ENCODE results near the gene DIAPH2. TPM values are rescaled to one million over a fixed set of nuclear protein-coding genes. Genes with fewer than 3 reads are reported as not detected.
A peak's percentile ranks its signal among the peaks of the same experiment; 100 is the strongest.

DIAPH2 gene
- total RNA-seq, 1 donor from 2014 or later = 18.9 TPM

- TF ChIP-seq, protein P1, sequence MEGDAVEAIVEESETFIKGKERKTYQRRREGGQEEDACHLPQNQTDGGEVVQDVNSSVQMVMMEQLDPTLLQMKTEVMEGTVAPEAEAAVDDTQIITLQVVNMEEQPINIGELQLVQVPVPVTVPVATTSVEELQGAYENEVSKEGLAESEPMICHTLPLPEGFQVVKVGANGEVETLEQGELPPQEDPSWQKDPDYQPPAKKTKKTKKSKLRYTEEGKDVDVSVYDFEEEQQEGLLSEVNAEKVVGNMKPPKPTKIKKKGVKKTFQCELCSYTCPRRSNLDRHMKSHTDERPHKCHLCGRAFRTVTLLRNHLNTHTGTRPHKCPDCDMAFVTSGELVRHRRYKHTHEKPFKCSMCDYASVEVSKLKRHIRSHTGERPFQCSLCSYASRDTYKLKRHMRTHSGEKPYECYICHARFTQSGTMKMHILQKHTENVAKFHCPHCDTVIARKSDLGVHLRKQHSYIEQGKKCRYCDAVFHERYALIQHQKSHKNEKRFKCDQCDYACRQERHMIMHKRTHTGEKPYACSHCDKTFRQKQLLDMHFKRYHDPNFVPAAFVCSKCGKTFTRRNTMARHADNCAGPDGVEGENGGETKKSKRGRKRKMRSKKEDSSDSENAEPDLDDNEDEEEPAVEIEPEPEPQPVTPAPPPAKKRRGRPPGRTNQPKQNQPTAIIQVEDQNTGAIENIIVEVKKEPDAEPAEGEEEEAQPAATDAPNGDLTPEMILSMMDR (conservative IDR thresholded peaks at IDR 0.05) = no peak
- Mint-ChIP-seq H3K27ac (no peak overlapping the region), H3K4me1 (ENCODE audit: unreplicated experiment) (peaks cover 27% of the 10 kb centered on the region)
These were observed 954.0 kb downstream of the DIAPH2 start for GRCh38 chrX:97638621-97639020.

GRCh38 chrX:97639526-97639925 lies 954.9 kb downstream of the DIAPH2 start:
- H3K4me3 Mint-ChIP-seq = peak overlapping the region; percentile 22
- DNase-seq (ENCODE audit: extremely low spot score, unreplicated experiment) = no peak
- H3K9me3 Mint-ChIP-seq = peaks cover 10% of the 10 kb centered on the region
- peak overlapping the region; percentile 8 for H3K27ac Mint-ChIP-seq
- no peaks in the 10 kb centered on the region for H3K36me3 Mint-ChIP-seq
- peaks cover 27% of the 10 kb centered on the region for H3K4me1 Mint-ChIP-seq (ENCODE audit: unreplicated experiment)
- TF ChIP-seq, protein P1 (conservative IDR thresholded peaks at IDR 0.05) = no peak
- no peaks in the 10 kb centered on the region for H3K27me3 Mint-ChIP-seq

More at GRCh38 chrX:97638621-97639020, 954.0 kb downstream of the DIAPH2 start:
- no peaks in the 10 kb centered on the region for H3K27me3 Mint-ChIP-seq
- H3K36me3 Mint-ChIP-seq = no peaks in the 10 kb centered on the region
- no peak for DNase-seq (ENCODE audit: extremely low spot score, unreplicated experiment)
- H3K9me3 Mint-ChIP-seq = peaks cover 4% of the 10 kb centered on the region
- no peak overlapping the region for H3K4me3 Mint-ChIP-seq

Other genes starting within 250 kb of the DIAPH2 start
- gene RPA4, start 199.1 kb downstream of the DIAPH2 start, total RNA-seq (ENCODE audit: low replicate concordance) = 0.40 and 0.43 TPM in 2 replicates

All from type B pancreatic cell (in vitro differentiated cells).